ENCODE data around the gene SLC26A2. TPM values are rescaled to one million over a fixed set of nuclear protein-coding genes. Genes with fewer than 3 reads are reported as not detected.
"Not testable (repeated sequence)": the region's sequence is repeated elsewhere in the genome, so short reads cannot be mapped to it uniquely, and the experiment has no call there.

Gene SLC26A2
- total and polyA plus RNA-seq, 2 donors: 5.3 to 6.5 TPM

DNA sequence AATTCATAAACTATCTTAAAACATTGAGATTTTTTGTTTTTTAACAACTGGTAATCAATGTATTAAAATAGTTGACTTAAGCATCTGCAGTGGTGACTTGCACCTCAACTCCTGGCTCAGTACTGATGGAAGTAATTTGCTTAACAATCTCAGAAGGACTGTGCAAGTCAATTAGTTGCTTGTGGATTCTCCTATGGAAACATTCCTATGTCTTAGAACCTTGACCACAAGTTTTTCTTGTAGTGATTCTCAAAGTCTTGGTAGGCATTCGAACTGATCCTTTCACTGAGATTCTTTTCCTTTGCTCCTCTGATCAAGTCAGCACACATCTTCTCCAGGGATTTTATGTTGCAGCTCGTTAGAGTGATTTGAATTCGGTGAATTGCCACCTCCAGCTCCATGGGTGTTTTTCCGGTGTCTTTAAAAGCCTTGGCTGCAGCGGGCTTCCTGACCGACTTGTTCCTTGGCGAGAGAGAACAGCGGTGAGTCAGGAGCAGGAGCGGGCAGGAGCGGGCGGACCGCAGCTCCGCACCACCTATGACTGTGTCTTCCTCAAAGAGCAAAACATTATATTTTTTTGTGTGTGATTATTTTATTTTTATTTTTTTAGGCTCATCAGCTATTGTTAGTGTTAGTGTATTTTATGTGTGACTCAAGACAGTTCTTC, 61.1 kb downstream of the SLC26A2 start:
- H3K27ac ChIP-seq (ENCODE audit: low read depth in 1 of 2, low read length in 1 of 2): no peak overlapping the region
- no peaks in the 10 kb centered on the region for H3K9me3 ChIP-seq (ENCODE audit: control insufficient read depth in 2 of 2, insufficient read depth in 1 of 2, low read length in 1 of 2)
- 98% methylated on average over 13 of the region's 13 CpGs for WGBS
- H3K4me1 ChIP-seq (ENCODE audit: control insufficient read depth in 2 of 2, insufficient read depth in 2 of 2, low read length in 2 of 2): no peaks in the 10 kb centered on the region
- peaks cover 39 to 85% of the 10 kb centered on the region in 2 donors for H3K36me3 ChIP-seq (ENCODE audit: control insufficient read depth in 2 of 2, insufficient read depth in 2 of 2, low read length in 1 of 2)
- no peak overlapping the region for H3K4me3 ChIP-seq (ENCODE audit: low read length in 2 of 2)
- DNase-seq (ENCODE audit: low read depth in 6 of 9, low spot score in 9 of 9): no peak
- H3K27me3 ChIP-seq (ENCODE audit: control insufficient read depth in 2 of 2, insufficient read depth in 1 of 2, low read length in 1 of 2): no peaks in the 10 kb centered on the region

GRCh38 chr5:150022158-150022531, 61.6 kb downstream of the SLC26A2 start:
- peak overlapping the region in 1 of 2 donors; percentile 21 for H3K27ac ChIP-seq (ENCODE audit: low read depth in 1 of 2, low read length in 1 of 2)
- peaks cover 44 to 90% of the 10 kb centered on the region in 2 donors for H3K36me3 ChIP-seq (ENCODE audit: control insufficient read depth in 2 of 2, insufficient read depth in 2 of 2, low read length in 1 of 2)
- H3K9me3 ChIP-seq (ENCODE audit: control insufficient read depth in 2 of 2, insufficient read depth in 1 of 2, low read length in 1 of 2): no peaks in the 10 kb centered on the region
- H3K27me3 ChIP-seq (ENCODE audit: control insufficient read depth in 2 of 2, insufficient read depth in 1 of 2, low read length in 1 of 2): no peaks in the 10 kb centered on the region
- DNase-seq (ENCODE audit: low read depth in 6 of 9, low spot score in 9 of 9): no peak
- H3K4me3 ChIP-seq (ENCODE audit: low read length in 2 of 2): no peak overlapping the region
- 89% methylated on average over 1 of the region's 1 CpG for WGBS
- H3K4me1 ChIP-seq (ENCODE audit: control insufficient read depth in 2 of 2, insufficient read depth in 2 of 2, low read length in 2 of 2): no peaks in the 10 kb centered on the region

DNA sequence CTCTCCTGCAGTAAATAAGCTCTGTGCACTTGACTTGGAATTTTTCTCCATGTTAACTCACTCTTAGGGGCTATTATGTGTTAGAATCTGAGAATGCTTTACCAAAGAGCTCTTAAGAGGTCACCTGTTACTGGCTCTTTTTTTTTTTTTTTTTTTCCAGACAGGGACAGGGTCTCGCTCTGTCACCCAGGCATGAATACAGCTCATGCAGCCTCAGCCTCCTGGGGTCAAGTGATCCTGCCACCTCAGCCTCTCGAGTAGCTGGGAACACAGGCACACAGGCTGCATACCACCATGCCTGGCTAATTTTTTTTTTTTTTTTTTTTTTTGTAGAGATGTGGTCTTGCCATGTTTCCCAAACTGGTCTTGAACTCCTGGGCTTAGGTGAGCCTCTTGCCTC, 62.1 kb downstream of the SLC26A2 start:
- no peak for DNase-seq (ENCODE audit: low read depth in 6 of 9, low spot score in 9 of 9)
- Histone ChIP-seq H3K4me1 (ENCODE audit: control insufficient read depth in 2 of 2, insufficient read depth in 2 of 2, low read length in 2 of 2) (no peaks in the 10 kb centered on the region), H3K27ac (ENCODE audit: low read depth in 1 of 2, low read length in 1 of 2) (peak overlapping the region in 1 of 2 donors; percentile 21), H3K36me3 (ENCODE audit: control insufficient read depth in 2 of 2, insufficient read depth in 2 of 2, low read length in 1 of 2) (peaks cover 44 to 89% of the 10 kb centered on the region in 2 donors), H3K9me3 (ENCODE audit: control insufficient read depth in 2 of 2, insufficient read depth in 1 of 2, low read length in 1 of 2) (no peaks in the 10 kb centered on the region), H3K27me3 (ENCODE audit: control insufficient read depth in 2 of 2, insufficient read depth in 1 of 2, low read length in 1 of 2) (no peaks in the 10 kb centered on the region), H3K4me3 (ENCODE audit: low read length in 2 of 2) (no peak overlapping the region)
- whole genome bisulfite sequencing: 94% methylated on average over 2 of the region's 2 CpGs

DNA sequence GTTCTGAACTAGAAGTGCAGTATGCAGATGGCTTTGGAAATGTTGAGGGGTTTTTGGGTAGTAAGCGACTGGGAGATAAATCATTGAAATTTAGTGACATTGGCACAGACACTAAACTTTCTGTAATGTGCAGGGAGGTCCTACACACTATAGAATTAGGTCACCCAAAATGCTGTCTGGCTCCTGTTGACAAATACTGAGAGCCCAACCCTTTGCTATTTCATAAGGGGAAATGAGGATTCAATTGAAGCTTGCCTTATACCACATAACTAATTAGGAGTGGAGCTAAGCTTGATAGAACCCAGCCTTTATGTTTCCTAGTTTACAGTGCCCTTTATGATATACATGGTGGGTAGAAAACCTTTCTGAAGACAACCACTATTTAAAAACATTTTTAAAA, 62.6 kb downstream of the SLC26A2 start:
- no peak overlapping the region for H3K27ac ChIP-seq (ENCODE audit: low read depth in 1 of 2, low read length in 1 of 2)
- no peaks in the 10 kb centered on the region for H3K9me3 ChIP-seq (ENCODE audit: control insufficient read depth in 2 of 2, insufficient read depth in 1 of 2, low read length in 1 of 2)
- H3K4me1 ChIP-seq (ENCODE audit: control insufficient read depth in 2 of 2, insufficient read depth in 2 of 2, low read length in 2 of 2): no peaks in the 10 kb centered on the region
- no peak overlapping the region for H3K4me3 ChIP-seq (ENCODE audit: low read length in 2 of 2)
- no peaks in the 10 kb centered on the region for H3K27me3 ChIP-seq (ENCODE audit: control insufficient read depth in 2 of 2, insufficient read depth in 1 of 2, low read length in 1 of 2)
- DNase-seq (ENCODE audit: low read depth in 6 of 9, low spot score in 9 of 9): no peak
- peaks cover 47 to 90% of the 10 kb centered on the region in 2 donors for H3K36me3 ChIP-seq (ENCODE audit: control insufficient read depth in 2 of 2, insufficient read depth in 2 of 2, low read length in 1 of 2)
- 100% methylated on average over 1 of the region's 1 CpG for WGBS

DNA sequence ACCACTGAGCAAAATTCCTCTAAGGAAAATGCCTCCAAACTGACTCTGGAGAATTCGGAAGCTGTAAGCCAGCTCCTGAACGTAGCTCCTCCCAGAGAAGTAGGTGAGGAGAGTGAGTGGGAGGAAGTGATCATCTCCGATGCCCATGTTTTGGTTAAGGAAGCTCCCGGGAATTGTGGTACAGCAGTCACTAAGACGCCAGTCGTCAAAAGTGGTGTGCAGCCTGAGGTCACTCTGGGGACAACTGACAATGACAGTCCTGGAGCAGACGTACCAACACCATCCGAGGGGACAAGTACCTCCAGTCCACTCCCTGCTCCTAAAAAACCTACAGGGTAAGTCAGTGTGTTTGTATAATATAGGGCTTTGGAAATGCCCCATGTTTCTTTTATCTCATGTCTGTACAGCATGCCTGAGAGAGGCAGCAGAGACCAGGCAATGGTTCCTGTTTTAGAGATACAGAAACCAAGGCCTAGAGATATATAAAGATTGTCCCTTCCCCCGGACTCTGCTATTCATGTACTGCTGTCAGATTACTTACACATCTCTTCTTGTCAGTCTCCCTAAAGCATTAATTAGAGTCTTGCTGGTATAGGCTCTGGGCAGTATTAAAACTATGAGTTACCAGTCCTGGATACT, 63.9 kb downstream of the SLC26A2 start:
- Histone ChIP-seq H3K4me1 (ENCODE audit: control insufficient read depth in 2 of 2, insufficient read depth in 2 of 2, low read length in 2 of 2) (no peaks in the 10 kb centered on the region), H3K27ac (ENCODE audit: low read depth in 1 of 2, low read length in 1 of 2) (no peak overlapping the region), H3K4me3 (ENCODE audit: low read length in 2 of 2) (no peak overlapping the region), H3K36me3 (ENCODE audit: control insufficient read depth in 2 of 2, insufficient read depth in 2 of 2, low read length in 1 of 2) (peaks cover 43 to 82% of the 10 kb centered on the region in 2 donors), H3K9me3 (ENCODE audit: control insufficient read depth in 2 of 2, insufficient read depth in 1 of 2, low read length in 1 of 2) (no peaks in the 10 kb centered on the region), H3K27me3 (ENCODE audit: control insufficient read depth in 2 of 2, insufficient read depth in 1 of 2, low read length in 1 of 2) (no peaks in the 10 kb centered on the region)
- no peak for DNase-seq (ENCODE audit: low read depth in 6 of 9, low spot score in 9 of 9)
- WGBS: 95% methylated on average over 9 of the region's 9 CpGs

- H3K4me1 ChIP-seq (ENCODE audit: control insufficient read depth in 2 of 2, insufficient read depth in 2 of 2, low read length in 2 of 2): no peaks in the 10 kb centered on the region
- no peak overlapping the region for H3K4me3 ChIP-seq (ENCODE audit: low read length in 2 of 2)
- no peaks in the 10 kb centered on the region for H3K27me3 ChIP-seq (ENCODE audit: control insufficient read depth in 2 of 2, insufficient read depth in 1 of 2, low read length in 1 of 2)
- 98% methylated on average over 4 of the region's 4 CpGs for WGBS
- no peak for DNase-seq (ENCODE audit: low read depth in 6 of 9, low spot score in 9 of 9)
- H3K27ac ChIP-seq (ENCODE audit: low read depth in 1 of 2, low read length in 1 of 2): no peak overlapping the region
- no peaks in the 10 kb centered on the region for H3K9me3 ChIP-seq (ENCODE audit: control insufficient read depth in 2 of 2, insufficient read depth in 1 of 2, low read length in 1 of 2)
- H3K36me3 ChIP-seq (ENCODE audit: control insufficient read depth in 2 of 2, insufficient read depth in 2 of 2, low read length in 1 of 2): peaks cover 33 to 82% of the 10 kb centered on the region in 2 donors
Measured at GRCh38 chr5:150026682-150027172, 66.2 kb downstream of the SLC26A2 start.

GRCh38 chr5:150028047-150028446, 67.5 kb downstream of the SLC26A2 start:
- 96% methylated on average over 1 of the region's 1 CpG for WGBS
- H3K4me1 ChIP-seq (ENCODE audit: control insufficient read depth in 2 of 2, insufficient read depth in 2 of 2, low read length in 2 of 2); DNase-seq (ENCODE audit: low read depth in 6 of 9, low spot score in 9 of 9); H3K27ac ChIP-seq (ENCODE audit: low read depth in 1 of 2, low read length in 1 of 2); H3K27me3 ChIP-seq (ENCODE audit: control insufficient read depth in 2 of 2, insufficient read depth in 1 of 2, low read length in 1 of 2); H3K9me3 ChIP-seq (ENCODE audit: control insufficient read depth in 2 of 2, insufficient read depth in 1 of 2, low read length in 1 of 2); H3K4me3 ChIP-seq (ENCODE audit: low read length in 2 of 2): not testable (repeated sequence)
- H3K36me3 ChIP-seq (ENCODE audit: control insufficient read depth in 2 of 2, insufficient read depth in 2 of 2, low read length in 1 of 2): peaks cover 35 to 82% of the 10 kb centered on the region in 2 donors

DNA sequence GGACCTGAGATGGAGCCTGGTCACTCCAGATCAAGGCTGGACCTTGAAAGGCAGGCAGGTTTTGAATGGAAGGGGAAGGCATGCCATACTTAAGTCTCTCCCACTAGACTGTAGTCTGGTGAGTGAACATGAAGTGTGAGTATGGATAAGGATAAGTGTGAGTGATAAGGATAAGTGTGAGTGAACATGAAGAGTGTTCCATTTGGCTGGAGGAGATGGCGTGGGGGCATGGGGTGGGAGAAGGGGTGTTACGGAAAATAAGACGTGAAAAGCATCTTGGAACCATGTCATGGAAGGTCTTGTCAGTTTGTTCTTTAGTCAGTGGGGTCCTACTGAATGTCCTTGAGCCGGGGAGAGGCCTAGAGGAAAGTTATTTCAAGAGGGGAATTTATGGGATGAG, 72.8 kb downstream of the SLC26A2 start:
- no peak overlapping the region for H3K27ac ChIP-seq (ENCODE audit: low read depth in 1 of 2, low read length in 1 of 2)
- no peak for DNase-seq (ENCODE audit: low read depth in 6 of 9, low spot score in 9 of 9)
- no peaks in the 10 kb centered on the region for H3K9me3 ChIP-seq (ENCODE audit: control insufficient read depth in 2 of 2, insufficient read depth in 1 of 2, low read length in 1 of 2)
- WGBS: over 99% methylated on average over 4 of the region's 4 CpGs
- no peaks in the 10 kb centered on the region for H3K27me3 ChIP-seq (ENCODE audit: control insufficient read depth in 2 of 2, insufficient read depth in 1 of 2, low read length in 1 of 2)
- H3K4me1 ChIP-seq (ENCODE audit: control insufficient read depth in 2 of 2, insufficient read depth in 2 of 2, low read length in 2 of 2): no peaks in the 10 kb centered on the region
- H3K36me3 ChIP-seq (ENCODE audit: control insufficient read depth in 2 of 2, insufficient read depth in 2 of 2, low read length in 1 of 2): peaks cover 42 to 89% of the 10 kb centered on the region in 2 donors
- H3K4me3 ChIP-seq (ENCODE audit: low read length in 2 of 2): no peak overlapping the region

DNA sequence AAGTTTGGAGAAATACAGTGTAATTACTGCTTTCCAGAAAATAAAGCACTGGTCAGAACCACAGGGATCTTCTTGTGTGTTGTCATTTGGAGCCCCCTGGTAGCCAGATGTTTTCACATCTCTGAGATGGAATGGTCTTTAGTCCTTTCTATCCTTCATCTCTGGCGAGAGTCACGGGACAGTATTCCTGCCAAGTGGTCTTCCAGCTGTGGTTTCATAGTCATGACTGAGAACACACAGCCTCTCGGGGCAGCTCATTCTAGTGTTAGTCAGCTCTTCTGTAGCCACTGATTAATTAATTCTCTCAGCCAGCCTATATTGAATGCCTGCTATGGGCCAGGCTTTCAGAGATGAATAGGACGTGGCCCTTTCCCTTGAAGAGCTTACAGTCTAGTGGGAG, 74.1 kb downstream of the SLC26A2 start:
- Histone ChIP-seq H3K36me3 (ENCODE audit: control insufficient read depth in 2 of 2, insufficient read depth in 2 of 2, low read length in 1 of 2) (peaks cover 42 to 93% of the 10 kb centered on the region in 2 donors), H3K27me3 (ENCODE audit: control insufficient read depth in 2 of 2, insufficient read depth in 1 of 2, low read length in 1 of 2) (no peaks in the 10 kb centered on the region), H3K4me3 (ENCODE audit: low read length in 2 of 2) (no peak overlapping the region), H3K4me1 (ENCODE audit: control insufficient read depth in 2 of 2, insufficient read depth in 2 of 2, low read length in 2 of 2) (no peaks in the 10 kb centered on the region), H3K9me3 (ENCODE audit: control insufficient read depth in 2 of 2, insufficient read depth in 1 of 2, low read length in 1 of 2) (no peaks in the 10 kb centered on the region), H3K27ac (ENCODE audit: low read depth in 1 of 2, low read length in 1 of 2) (no peak overlapping the region)
- DNase-seq (ENCODE audit: low read depth in 6 of 9, low spot score in 9 of 9): no peak
- 97% methylated on average over 4 of the region's 4 CpGs for WGBS

All from thymus (tissue), 11 donors.